HG02943 (cell line): ENCODE measurements around the gene RPL26.
A peak's percentile ranks its signal among the peaks of the same experiment; 100 is the strongest.

Source experiments
- ATAC-seq: cut with Tn5 transposase; IDR thresholded peaks from one replicate; pipeline ENCODE4 v1.9.1; 2021; ENCODE audit warnings: mild to moderate bottlenecking, low read depth, moderate library complexity; ENCODE audit not compliant: unreplicated experiment

The RPL26 gene

DNA sequence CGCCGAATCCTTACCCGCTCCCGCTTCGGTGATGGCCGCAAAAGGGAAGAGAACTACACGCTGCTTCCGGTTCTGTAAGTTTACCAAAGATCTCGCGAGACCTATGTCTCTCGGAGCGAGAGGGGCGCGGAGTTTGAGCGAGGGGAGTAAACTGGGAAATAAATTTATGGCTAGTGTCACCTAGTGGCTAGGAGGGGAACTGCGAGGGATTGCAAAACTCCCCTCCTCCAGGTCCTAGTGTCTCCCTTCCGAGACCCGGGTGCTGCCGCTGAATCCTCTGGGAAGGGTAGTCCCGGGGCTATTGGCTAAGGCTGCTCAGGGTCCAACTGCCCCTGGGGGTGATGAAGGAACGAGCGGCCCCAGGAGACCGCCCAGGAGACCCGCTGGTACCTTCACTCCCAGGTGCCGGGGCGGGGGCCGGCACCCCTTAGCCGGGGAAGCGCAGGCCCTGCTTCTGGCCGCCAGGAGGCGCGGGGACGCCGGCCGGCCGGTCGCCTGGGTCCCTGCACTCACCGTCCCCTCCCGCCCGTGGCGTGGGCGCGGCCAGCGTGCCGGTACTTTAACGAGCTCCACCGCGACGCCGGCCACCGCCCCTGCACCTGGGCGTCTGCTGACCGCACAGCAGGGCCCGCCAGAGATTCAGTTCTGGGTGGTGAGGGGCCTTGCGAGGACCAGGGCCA, at the start of gene RPL26:
Gene RPL26, minus strand, starts transcription at position 51 of the 680 bp plus-strand sequence. CDS start 883 bp downstream, outside the sequence.
- ATAC-seq = peak; percentile 78

DNA sequence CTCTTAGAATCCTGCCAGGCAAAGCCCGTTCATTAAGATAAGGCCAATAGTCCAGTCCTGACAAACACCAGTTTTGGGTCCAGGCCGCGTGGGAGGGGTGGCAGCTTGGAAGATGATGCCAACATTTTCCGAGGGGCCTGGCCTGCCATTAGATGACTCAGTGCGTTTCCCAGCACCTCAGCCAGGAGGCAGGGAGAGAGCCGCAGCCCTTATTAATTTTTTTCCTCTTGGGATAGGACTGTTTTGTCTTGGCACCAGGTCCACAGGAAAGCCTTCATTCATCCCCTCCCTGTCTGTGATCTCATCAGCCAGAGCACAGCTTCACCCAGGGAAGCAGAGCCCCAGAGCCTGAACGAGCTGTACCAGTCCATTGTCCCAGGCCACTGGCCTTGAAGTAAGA, 48.0 kb upstream of the RPL26 start:
- ATAC-seq = no peak

DNA sequence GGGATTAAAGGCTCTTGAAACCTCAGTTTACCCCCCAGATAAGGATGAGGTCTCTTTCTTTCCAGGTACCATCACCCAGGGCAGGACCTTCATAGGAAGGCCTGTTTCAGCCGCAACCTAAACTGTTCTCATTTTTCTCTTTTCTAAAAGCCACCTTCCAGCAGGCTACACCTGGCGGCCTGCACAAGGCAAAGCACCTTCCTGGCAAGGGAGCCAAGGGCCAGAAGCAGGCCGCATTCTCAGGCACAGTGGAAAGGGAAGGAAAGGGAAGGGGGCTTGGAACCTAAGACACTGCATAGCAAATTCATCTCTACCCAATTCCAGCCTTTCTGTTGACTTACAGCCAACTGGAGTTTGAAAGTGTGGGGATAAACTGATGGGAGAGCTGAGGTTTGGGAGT, 43.8 kb upstream of the RPL26 start:
- ATAC-seq = no peak

DNA sequence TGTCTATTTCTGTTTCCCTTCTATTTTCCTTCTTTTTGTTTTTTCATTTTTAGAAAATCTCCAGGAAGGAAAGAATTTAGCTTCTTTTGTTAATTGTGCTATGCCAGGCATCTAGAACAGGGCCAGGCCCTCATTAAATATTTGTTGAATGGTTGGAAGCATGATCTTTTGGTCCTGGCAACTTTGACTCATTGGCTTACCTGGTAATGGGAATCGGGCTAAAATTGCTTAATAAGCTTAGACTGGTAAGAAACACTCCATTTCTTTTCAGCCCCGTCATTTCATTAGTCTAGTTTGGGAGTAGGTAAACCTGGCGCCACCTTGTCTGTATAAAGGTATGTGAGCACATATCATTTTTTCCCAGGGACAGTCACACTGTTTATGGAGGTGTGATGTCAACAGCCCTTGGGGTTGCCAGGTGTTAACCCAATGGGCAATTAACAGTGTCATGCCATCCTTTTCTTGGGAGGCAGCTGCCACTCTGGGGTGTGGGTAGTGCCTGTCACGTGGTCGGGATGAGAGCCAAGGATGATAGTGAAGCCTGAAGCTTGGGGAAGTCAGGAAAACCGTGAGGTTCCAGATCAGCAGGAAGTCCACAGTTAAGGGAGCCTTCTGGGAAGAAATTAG, 43.2 kb upstream of the RPL26 start:
- no peak for ATAC-seq

DNA sequence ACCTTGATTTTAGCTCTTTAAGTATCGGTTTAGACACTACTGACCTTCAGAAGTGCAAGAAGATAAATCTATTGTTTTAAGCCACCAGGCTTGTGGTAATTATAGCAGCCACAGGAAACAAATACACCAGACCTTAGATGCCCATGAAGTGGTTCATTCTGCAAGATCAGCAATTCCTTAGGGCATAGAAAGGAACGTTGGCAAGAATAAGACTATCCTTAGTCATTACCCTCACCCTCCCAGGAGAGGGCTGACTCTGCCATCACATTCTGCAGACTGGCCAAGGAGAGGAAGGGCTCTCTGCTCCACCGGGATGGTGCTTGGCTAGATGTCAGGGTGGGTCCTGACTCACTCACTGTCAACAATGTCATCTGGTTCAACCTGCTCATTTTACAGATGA, 38.6 kb upstream of the RPL26 start:
- ATAC-seq = no peak

DNA sequence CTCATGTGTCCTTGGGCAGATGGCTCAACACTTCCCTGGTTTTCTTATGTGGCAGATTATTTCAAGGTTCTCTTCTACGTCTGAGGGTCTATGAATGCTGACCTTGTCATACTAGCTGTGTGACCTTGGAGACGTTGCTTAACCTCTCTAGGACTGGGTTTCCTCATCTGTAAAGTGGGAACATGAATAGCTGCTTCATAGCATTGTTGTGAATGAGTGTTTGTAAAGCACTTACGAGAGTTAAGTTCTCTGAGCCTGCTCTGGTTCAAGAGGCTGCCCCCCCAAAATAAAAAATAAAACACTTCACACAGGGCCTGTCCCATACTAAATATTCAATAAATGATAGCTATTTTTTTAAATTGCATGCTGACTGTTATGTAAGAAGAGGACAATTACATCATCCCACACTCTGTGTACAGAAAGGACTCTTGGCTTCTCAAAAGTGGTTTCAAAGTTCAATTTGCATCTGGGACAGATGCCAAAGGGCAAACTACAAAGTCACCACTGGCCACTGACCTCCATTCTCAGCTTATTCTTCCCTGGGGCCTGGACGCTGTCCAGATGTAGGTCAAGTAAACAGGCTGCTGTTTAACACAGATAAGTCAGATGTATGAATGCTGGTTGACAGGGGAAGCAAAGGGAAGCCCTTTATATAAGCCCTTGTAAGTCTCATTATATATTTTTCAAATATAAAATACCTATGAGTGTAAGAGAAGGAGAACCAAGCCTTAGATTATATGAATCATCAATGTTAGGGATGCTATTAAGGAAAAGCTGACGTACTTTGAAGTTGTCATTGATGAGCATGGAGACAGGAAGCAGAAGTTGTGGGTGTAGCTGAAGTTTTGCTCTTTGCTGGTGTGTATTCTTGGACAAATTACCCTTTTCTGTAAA, 37.3 kb upstream of the RPL26 start:
- no peak for ATAC-seq

DNA sequence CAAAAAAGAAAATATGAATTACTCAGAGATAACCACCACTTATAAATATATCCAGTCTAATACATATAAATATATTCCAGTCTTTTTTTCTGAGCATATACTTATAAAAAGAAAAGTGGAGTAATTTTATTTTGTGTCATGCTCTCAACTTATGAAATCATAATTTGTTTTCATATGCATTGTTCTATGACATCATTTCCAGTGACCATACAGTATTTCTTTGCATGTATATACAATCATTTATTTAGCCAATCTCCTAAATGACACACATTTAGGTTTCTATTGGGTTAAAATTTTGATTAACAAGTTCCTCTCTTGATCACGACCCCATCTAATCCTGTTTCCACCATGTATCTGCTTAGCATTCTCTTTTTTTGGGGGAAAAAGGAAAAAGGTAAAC, 36.3 kb upstream of the RPL26 start:
- ATAC-seq = no peak

DNA sequence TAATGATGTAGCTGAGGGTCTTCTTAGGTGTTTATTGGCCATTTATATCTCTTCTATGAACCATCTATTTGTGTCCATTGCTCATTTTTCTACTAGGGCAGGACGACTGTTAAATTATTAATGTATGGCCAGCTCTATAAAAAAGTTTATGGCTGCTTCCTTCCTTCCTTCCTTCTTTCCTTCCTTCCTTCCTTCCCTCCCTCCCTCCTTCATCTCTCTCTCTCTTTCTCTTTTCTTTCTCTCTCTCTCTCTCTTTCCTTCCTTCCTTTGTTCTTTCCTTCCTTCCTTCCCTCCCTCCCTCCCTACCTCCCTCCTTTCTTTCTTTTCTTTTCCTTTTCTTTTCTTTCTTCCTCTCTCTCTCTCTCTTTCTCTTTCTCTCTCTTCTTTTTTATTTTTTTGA, 35.5 kb upstream of the RPL26 start:
- no peak for ATAC-seq

DNA sequence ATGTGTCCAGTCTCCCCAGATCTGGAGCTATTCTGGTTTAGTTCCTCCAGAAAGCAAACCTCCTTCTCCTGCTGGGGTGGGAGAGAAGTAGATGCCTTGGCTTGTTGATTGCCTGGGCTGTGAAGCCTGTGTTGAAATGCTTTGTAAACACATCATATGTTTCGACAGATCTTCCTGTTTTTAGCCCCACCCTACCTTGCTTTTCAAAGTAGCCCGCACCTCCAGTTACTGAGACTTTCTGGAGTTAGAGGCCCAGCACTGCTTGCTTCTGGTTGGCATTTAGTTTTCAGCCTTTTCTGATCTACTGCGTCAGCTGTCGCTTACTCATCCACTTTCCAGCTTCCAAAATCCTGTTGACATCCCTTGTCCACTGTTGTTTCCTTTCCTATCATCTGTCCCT, 34.8 kb upstream of the RPL26 start:
- ATAC-seq = no peak

DNA sequence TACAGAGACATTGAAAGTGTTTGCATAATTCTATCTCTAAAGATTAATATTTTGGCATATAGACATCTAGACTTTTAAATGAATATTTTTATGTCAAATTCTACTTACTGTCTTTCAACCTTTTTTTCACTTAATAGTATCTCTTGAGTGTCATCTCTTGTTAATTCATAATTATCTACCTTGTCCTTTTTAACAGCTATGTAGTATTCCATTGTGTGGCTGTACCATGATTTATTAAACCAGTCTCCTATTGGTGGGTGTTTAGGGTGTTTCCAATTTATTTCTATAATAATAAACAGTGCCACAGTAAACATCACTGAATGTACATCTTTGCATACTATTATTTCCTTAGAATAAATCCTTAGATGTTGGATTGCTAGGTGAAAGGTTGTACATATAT, 30.9 kb upstream of the RPL26 start:
- ATAC-seq = no peak

DNA sequence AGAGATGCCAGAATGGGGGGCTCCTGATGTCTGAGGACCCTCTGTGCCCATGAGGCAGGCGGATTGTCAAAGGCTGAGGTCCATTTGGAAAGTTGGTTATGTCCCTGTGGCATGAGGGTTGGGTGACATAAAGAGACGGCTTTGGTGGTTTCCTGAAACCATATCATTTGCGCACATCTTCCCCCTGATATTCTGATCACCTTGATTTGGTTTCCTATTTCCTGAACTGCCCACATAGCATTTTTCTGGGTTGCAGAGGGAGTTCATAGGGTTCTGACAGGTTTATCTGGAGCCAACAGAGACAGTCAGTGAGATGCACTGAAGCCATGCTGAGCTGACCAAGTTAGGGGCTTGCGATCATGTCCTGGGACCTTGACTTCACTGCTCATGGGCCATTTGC, 30.3 kb upstream of the RPL26 start:
- ATAC-seq = no peak

DNA sequence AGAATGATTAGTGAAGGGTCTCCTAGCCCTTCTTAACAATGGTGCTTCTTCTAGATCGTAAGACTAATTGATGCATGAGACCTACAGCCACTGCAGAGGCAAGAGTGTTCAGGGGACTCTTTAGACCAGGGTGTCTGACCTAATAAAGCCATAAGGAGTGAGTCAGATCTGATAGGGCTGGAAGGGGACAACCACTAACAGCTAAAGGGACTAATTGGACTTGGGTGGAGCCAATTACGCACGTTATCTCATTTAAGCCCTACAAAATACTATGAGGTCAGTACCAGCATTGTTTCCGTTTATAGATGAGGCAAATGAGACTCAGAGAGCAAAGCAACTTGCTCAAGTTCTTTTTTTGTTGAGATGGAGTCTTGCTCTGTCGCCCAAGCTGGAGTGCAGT, 29.1 kb upstream of the RPL26 start:
- no peak for ATAC-seq

DNA sequence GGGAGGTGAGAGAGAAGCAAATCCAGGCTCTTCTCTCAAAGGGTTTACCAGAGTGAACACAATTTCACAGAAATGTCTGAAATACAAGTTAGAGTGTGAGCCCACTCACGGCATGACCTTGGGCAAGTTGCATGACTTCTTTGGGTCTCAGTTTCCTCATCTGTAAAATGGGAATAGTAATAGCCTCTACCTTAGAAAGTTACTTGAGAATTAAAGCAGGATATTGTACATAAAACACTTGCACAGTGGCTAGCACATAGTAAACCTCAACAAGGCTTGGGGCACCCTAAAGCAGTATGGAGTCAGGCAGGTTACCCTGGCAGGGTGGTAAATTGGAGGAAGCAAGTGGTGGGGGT, 27.9 kb upstream of the RPL26 start:
- no peak for ATAC-seq

DNA sequence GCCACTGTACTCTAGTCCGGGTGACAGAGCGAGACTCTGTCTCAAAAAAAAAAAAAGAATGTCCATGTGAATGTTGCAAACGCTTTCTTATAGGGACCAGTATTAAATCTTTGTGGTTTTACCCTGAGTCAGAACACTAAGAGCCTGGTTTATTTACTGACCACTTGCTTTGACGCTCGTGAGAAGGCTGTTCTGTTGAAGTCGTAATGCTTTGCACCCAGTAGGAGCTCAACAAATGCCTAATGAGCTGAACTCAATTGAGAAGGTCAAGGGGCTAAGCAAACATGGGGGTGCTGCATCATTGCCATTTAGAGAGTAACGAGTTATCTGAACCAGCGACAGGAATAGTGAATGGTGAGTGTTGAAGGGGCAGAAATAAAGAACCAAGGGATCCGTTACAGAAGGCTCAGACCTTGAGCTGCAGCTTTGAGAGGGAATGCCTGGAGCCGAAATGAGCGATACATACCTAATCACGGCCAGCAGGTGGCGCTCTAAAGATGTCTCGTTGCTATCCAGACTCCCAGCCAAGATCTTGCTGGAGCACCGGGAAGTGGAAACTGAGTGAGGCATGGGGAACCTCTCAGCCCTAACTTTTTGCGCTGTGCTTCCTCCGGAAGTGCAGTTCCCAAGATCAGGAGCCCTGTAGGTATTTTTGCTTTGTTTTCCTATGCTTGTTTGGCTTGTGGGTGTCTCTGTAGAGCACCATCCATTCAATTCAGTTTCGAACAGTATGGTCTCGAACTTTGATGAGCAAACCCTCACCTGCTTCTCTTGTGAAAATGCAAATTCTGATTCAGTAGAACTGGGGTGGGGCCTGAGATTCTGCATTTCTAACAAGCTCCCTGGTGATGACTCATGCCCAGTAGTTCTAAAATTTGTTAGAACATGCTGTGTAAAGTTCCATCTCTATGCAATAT, 27.2 kb upstream of the RPL26 start:
- ATAC-seq = no peak

DNA sequence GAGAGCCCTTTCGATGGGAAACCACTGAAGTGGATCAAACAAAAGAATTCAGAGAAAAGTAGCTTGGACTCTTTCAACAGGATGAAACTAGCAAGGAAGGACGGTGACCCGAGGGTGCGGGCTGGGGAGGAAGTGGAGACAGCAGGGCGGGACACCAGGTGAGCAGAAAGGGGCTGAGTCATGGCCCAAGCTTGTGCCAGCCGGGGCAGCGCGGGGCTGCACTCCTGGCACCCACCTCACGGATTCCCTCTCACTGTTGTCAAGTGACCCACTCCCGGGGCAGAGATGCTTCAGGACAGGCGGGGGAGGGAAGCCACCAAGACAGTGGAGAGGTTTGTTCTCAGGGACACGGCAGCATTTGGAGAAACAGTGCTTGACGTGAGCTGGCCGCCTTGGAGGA, 25.4 kb upstream of the RPL26 start:
- ATAC-seq = no peak

DNA sequence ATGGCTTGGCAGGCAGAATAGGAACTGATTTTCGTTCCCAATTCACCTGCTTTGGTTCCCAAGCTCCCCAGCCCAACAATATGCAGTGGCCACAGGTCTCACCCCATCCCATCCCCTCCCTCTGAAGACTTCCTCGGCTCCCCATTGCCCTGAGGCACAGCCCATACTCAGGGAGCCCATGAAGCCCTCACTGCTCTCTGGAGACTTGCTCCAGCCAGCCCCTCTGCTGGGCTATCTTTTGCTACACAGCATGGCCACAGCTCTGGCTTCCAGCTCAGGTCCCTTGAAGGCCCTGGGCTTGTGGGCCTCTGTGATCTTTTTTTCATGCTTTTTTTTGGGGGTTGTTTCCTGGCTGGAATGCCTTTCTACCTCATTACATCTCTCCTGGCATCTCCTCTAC, 23.2 kb upstream of the RPL26 start:
- no peak for ATAC-seq

DNA sequence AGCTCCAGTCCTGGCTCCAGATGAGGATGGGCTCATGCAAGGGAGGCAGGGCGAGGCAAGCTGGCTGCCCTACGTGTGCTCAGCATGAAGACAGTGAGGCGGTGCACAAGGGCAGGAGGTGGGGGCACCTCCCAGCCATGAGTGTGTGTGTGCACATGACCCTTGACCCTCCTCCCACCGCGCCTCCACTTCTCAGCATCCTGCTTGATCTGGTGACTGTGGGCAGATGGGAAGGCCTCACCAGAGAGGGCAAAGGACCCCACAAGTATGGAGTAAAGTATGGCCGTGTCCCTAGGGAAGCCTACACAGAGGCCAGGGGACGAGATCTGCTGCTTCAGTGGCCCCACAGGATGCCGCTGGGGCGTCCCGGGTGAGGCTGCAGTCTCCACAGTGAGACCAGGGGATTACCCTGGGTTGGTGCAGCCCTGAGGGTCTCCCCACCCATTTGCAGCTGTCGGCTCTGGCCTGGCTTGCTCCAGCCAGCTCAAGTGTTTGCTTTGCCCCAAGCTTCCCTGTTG, 22.6 kb upstream of the RPL26 start:
- ATAC-seq = no peak

DNA sequence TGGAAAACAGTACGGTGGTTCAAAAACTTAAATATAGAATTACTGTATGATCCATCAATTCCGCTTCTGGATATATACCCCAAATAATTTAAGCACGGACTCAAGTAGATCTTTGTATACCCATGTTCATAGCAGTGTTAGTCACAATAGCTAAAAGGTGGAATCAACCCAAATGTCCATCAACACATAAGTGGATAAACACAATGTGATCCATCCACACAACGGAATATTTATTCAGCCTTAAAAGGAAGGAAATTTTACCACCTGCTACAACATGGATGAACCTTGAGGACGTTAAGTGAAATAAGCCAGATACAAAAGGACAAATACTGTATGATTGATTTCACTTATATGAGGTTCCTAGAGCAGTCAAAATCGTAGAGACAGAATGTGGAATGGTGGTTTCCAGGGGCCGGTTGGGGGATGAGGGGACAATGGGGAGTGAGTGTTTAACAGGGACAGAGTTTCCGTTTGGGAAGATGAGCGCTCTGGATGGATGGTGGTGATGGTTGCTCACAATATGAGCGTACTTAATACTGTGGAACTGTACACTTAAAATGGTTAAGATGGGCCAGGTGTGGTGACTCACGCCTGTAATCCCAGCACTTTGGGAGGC, 20.0 kb upstream of the RPL26 start:
- ATAC-seq = no peak

DNA sequence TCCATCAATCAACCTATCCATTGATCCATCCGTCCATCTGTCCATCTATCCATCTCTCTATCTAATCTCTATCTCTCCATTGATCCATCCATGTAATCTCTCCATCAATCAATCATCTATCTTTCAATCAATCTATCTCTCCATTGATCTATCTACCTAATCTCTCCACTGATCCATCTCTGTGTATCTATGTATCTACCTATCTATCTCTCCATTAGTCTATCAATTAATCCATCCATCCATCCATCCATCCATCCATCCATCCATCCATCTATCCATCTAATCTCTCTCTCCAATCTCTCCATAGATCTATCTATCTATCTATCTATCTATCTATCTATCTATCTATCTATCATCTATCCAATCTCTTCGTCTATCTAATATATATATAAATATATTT, 18.1 kb upstream of the RPL26 start:
- no peak for ATAC-seq

DNA sequence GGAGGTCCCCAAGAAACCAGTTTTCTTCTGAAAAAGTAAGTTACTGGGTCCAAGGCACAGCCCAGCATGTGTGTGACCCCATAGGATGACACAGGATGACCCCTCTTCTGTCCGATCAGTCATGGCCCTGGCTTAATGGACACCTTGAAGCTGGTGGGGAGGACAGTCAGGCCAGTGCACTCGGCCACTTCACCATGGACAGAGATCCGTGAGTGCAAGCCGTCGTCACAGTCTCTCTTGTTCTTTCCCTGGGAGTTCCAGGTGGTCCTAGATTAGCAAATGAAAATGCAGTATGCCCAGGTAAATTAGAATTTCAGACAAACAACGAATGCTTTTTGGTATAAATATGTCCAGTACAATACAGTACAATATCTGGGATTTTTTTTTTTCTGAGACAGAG, 16.0 kb upstream of the RPL26 start:
- no peak for ATAC-seq
